HG02840 (cell line): ENCODE results near the gene POLR2E.

Experiments
- ATAC-seq: cut with Tn5 transposase; IDR thresholded peaks from one replicate; pipeline ENCODE4 v1.9.1; 2021; ENCODE audit warnings: mild to moderate bottlenecking, moderate library complexity, moderate number of reproducible peaks; ENCODE audit not compliant: unreplicated experiment, low FRiP score

The POLR2E gene

DNA sequence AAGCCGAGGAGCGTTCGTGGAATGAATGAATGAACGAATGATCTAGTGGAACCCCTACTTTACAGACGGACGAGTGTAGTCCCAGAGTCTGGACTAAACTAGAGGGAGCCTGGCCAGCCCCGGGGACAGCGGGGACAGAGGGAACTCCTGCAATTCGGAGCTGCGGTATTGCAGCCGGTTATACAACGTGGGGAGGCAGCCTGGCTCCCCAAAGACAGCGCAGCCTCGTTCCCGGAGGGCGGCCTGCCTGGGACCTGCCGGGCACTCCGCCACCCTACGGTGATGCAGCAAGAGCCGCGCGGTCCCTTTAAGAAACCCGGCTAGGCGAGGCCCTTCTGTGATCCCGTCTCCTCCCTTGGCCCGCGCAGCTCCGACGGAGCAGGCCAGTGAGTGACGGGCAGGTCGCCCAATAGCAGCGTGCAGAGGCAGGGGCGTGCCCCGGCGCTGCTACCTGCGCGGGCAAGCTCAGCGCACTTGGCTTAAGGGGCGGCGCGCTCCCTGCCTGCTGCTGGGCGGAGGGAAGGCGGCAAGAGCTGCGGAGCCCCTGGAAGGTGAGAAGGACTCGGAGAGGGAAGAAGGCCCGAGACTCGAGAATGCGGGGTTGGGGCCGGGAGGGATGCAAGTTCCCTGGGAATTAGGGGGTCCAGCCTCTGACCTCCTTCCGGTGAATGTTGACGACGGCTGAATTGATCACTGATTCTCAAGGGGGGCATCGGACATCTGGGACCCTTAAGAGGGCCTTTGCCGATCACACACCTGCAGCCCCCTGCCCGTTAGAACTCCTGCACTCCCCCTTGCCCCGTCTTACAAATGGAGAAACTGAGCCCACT is 55.3 kb downstream of the POLR2E start, which contains the start of gene ABCA7:
ABCA7 (plus strand) TSS at position 462 of the 830 bp plus-strand sequence. CDS start 1,255 bp downstream, outside the sequence.
- ATAC-seq, result peak; percentile 61

- ATAC-seq, result no peak
These were observed 56.1 kb downstream of the POLR2E start for GRCh38 chr19:1038978-1039645.

DNA sequence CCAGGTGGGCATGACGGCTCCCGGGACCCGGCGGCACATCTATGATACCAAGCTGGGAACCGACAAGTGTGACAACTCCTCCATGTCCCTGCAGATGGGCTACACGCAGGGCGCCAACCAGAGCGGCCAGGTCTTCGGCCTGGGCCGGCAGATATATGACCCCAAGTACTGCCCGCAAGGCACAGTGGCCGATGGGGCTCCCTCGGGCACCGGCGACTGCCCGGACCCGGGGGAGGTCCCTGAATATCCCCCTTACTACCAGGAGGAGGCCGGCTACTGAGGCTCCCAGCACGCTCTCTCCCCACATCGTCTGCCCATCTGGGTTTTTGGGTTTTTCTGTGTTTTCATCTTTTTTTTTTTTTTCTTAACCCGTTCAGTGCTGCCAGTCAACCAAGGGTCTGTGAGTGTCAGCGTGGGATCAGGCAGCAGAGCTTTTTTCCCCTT is 57.5 kb downstream of the POLR2E start:
- no peak for ATAC-seq
